ENCODE data around the gene TBC1D13.
A peak's percentile ranks its signal among the peaks of the same experiment; 100 is the strongest.
"Not testable (repeated sequence)": the region's sequence is repeated elsewhere in the genome, so short reads cannot be mapped to it uniquely, and the experiment has no call there.

Gene TBC1D13

DNA sequence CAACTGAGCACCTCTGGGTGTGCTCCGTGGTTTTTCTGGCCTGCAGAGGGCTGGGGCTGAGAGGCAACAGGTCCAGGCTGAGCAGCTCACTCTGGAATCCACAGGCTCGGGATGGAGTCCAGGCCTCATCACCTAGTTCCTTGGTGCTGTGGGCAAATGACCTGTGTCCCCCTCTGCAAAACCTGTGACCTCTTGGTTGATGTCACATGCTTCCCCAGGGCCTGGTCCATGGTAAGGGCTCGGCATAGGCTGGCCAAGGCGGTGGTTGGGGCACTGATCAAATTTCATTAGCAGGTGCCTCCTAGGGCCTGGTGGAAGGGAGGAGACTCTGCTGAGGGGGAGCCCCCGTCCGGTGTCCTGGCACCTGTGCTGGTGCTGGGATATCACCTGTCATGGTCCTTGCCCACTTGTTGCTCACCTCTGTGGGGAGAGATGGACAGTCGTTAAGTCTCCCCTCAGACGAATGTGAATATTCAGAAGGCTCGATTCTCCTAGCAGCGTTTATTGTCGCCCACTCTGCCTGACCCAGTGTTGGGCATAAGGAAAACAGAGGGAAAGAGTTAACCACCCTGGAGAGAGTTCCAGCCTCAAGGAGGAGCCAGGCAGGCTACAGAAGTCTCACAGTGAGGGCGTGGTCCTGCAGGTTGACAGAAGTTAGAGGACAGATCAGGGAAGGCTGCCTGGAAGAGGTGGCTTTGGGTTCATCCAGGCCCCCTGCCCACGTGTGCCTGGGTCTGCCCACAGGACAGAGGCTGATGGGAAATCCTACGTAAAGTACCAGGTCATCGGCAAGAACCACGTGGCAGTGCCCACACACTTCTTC, 34.7 kb downstream of the TBC1D13 start:
- no peak for DNase-seq (ENCODE audit: low spot score)

- no peak for DNase-seq (ENCODE audit: low spot score)
Measured at GRCh38 chr9:128822407-128823042, 35.5 kb downstream of the TBC1D13 start.

DNA sequence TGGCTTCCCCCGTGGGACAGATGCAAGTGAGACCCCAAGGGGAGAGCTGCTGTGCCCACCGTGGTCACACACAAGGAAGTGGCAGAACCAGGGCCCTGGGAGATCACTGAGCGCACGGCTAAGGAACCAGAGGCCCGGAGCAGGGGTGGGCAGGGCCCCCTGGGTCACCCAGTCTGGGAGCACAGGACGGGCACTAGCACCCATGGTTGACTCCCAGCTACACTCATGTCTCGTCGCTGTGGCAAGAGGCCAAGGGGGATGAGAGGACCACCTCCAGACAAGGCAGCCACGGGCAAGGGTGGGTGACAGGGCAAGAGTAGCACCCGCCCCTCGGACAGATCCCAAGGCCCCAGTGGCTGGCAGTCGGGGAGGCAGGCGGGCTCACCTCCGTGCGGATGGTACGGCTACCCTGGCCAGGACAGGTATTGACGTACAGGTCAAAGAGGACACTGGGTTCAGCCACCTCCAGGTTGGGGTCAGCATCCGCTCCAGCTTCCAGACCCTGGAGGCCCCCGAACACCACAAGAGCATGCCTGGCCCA, 36.4 kb downstream of the TBC1D13 start:
- no peak for DNase-seq (ENCODE audit: low spot score)

- DNase-seq (ENCODE audit: low spot score) = no peak
Measured at GRCh38 chr9:128823903-128824406, 36.9 kb downstream of the TBC1D13 start.

DNA sequence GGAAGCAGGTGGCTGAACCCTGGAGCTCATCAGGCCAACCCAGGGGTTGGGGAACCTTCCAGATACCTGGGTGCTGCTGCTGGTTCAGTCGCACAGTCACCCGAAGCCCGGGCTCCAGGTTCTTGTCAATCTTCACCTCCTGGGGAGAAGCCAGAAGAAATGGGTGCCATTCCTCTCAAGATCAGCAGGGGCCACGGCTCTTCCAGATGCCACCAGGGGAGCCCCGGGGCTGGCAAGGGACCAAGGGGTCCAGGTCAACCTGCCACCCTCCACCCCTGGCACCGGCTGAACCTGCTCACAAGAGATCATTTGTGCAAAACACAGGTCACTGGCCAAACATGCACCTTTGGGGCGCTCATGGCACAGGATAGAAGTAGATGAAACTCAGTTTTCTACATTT, 37.9 kb downstream of the TBC1D13 start:
- no peak for DNase-seq (ENCODE audit: low spot score)

DNA sequence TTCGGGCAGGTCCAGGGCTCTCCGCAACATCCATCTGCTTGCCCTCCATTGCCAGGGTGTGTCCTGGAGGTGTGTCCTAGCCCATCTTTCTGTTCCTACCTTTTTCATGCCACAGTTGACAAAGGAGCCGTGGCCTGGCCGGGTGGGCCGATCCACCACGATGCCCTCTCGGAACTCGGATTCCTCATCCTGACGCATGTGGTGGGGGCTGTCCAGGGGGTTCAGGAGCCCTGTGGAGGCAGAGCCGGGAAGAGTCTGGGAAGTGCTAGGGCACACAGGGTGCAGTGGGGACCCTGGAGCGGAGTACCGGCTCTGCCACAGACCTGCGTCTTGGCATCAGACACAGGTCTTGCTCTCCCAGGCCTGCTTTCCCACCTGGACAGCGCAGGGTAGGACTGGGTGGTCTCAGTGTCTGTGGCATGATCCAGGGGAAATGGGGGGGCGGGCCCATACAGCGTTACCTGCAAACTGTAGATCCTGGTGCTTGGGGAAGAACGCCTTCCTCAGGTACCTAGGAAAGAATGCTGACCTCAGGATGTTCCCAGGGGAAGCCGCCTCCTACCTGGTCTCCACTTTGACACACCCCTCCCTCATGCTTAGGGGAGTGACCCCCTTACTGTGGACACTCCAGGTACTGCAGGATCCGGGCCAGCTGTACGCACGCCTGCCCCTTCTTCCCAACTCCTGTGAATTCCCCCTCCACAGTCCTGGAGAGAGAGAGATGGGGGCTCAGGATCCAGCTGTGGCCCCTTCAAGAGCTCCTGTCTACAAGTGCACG, 39.1 kb downstream of the TBC1D13 start:
- DNase-seq (ENCODE audit: low spot score) = no peak

DNA sequence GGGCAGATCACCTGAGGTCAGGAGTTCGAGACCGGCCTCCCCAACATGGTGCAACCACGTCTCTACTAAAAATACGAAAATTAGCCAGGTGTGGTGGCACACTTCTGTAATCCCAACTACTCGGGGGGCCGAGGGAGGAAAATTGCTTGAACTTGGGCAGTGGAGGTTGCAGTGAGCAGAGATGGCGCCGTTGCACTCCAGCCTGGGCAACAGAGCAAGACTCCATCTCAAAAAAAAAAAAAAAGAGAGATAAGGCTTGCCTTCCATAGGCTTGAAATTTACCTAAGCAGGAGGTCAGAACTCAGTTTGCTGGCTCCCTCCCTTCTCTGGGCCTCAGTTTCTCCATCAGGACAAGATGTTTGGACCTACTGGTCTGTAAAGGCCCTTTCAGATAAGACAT, 41.2 kb downstream of the TBC1D13 start:
- no peak for DNase-seq (ENCODE audit: low spot score)

GRCh38 chr9:128828719-128829452, 41.8 kb downstream of the TBC1D13 start:
- DNase-seq (ENCODE audit: low spot score) = no peak

- peak; percentile 95 for DNase-seq (ENCODE audit: low spot score)
Measured at GRCh38 chr9:128829477-128830251, 42.6 kb downstream of the TBC1D13 start, which contains the start of gene SPOUT1. Gene SPOUT1, minus strand, starts transcription at chr9:128829794. Its CDS starts 14 bp downstream, at chr9:128829780.

- DNase-seq (ENCODE audit: low spot score) = no peak
Measured at GRCh38 chr9:128833696-128834095, 46.6 kb downstream of the TBC1D13 start.

DNA sequence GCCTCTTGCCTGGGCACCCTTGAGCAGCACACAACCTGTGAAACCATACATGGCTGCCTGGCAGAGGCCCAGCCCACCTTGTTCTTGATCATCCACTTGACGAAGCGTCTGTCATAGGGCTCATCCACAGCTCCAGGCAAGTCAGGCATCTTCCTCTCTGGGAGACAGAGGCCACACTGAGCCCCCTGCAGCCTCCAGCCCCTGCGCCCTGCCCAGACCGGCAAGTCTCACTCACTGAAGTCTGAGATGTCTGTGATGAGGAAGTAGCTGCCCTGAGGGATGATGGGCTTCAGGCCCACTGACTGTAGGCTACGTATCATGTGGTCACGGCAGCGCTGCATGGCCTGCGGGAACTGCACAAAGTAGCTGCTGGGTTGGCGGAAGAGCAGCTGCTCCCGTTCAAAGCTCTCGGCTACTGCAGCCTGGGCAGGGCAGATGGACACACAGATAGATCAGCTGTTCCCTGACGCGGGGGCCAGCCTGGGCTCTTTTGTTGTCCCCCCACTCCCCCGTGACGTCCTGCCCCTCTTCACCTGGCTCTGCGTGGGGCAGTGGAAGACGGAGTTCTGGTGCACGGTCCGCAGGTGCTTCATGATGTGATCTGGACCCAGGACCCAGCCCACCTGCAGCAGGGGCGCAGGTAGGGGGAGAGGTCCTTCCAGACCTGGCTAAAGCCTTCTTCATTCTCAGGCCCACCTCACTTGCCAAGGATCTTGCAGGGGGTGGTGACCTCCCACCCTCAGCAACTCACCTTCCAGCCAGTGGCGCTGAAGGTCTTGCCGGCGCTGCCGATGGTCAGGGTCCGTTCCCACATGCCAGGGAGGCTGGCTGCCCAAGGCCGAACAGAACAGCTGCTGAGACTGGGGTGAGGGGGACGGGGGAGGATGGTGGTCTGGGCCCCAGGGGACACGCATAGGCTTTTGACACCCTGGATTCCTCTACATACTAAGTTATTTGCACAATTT, 48.5 kb downstream of the TBC1D13 start:
- DNase-seq (ENCODE audit: low spot score) = no peak

DNA sequence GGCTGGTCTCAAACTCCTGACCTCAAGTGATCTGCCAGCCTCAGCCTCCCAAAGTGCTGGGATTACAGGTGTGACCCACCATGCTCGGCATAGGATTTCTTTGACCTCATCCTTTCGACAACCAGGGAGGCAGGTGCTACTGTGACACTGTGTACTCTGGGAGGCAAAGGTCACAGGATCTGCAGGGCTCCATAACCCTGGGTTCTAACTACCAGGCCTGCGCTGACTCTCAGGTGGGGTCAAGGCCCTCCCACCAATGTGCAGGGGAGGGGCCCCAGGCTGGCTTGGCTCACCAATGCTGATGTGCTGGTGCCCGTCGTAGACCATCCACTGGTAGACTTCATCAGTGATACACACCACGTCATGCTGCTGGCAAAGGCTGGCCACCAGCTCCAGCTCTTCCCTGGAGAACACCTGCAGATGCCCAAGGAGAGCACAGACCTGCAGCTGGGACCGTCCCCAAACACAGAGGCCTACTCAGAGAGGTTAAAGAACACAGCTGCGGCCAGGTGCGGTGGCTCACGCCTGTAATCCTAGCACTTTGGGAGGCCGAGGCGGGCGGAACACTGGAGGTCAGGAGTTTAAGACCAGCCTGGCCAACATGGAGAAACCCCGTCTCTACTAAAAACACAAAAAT, 49.6 kb downstream of the TBC1D13 start:
- DNase-seq (ENCODE audit: low spot score) = no peak

DNA sequence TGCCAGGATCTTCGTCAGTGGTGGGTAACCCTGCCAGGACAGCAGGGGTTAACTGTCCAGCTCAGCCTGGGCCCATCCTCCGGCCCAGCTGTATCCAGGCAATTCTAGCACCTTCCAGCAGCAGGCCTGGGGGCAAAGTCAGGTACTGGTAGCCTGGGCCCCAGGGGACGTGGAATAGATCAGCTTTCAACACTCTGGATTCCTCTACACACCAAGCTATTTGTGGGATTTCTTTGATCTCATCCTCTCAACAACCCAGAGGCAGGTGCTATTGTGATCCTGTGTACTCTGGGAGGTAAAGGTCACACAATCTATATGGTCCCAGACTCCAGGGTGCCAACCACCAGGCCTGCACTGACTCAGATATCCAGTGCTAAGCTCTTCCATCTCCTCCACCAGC, 51.3 kb downstream of the TBC1D13 start:
- no peak for DNase-seq (ENCODE audit: low spot score)

GRCh38 chr9:128840524-128840923, 53.5 kb downstream of the TBC1D13 start:
- DNase-seq (ENCODE audit: low spot score) = no peak

GRCh38 chr9:128841694-128842492, 54.8 kb downstream of the TBC1D13 start:
- no peak for DNase-seq (ENCODE audit: low spot score)

DNA sequence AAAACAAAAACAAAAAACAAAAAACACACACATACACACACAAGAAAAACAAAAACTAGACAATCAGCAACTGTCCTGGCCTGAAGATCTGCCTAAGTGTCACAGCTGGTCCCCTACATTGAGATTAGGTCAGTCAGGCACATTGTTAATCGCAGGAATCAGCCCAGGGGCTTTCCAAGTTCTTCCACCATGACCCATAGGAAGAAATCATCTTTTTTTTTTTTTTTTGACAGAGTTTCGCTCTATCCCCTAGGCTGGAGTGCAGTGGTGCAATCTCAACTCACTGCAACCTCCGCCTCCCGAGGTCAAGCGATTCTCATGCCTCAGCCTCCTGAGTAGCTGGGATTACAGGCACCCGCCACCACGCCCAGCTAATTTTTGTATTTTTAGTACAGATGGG, 56.1 kb downstream of the TBC1D13 start:
- not testable (repeated sequence) for DNase-seq (ENCODE audit: low spot score)

GRCh38 chr9:128845186-128845931, 58.3 kb downstream of the TBC1D13 start:
- no peak for DNase-seq (ENCODE audit: low spot score)

- DNase-seq (ENCODE audit: low spot score) = no peak
Measured at GRCh38 chr9:128846680-128847030, 59.6 kb downstream of the TBC1D13 start.
